NOMO-1 treated with DMSO at 0.1 percent for 48 hours (cell line): ENCODE measurements around the gene ZFPL1.

Source experiments
- DNase-seq: peaks from one replicate; lab custom pipeline; 2025; ENCODE audit not compliant: unreplicated experiment; lab: John Stamatoyannopoulos, UW

ZFPL1 gene

DNA sequence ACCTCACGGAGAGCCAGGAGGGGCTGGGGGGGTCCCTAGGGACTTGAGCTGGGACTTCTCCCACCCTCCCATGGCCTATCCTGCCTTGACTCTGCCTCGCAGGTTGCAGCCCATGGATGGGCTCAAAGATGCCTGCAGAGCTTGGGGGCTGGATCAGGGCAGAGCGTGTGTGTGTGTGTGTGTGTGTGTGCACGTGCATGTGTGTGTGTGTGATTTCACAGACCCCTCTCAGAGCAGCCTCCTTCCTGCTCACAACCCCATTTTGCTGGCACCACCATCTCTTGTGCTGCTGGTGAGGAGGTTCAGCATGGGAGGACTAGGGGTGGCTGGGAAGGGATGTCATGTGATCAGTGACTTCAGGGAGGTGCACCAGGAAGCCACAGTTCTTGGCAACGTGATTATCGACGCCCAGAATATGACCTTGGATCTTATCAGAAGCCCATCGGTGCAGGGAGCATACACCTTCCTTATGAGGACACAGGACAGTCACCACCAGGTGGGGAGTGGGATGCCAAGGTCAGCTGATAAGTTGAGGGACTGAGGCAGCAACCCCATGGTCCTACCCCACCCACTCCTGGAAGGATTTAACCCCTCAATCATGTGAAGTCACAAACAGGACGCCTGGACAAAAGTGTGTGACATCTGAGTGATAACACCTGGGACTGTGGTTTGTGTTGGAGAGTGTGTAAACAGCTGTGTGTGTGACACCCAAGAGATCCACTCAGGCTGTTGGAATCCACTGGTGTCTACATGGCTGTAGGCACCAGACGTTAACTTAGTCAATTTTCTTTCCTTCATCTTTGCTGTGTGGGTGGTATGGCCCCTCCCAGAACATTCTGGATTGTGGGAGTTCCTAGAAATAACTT is 23.8 kb upstream of the ZFPL1 start:
- no peak for DNase-seq

DNA sequence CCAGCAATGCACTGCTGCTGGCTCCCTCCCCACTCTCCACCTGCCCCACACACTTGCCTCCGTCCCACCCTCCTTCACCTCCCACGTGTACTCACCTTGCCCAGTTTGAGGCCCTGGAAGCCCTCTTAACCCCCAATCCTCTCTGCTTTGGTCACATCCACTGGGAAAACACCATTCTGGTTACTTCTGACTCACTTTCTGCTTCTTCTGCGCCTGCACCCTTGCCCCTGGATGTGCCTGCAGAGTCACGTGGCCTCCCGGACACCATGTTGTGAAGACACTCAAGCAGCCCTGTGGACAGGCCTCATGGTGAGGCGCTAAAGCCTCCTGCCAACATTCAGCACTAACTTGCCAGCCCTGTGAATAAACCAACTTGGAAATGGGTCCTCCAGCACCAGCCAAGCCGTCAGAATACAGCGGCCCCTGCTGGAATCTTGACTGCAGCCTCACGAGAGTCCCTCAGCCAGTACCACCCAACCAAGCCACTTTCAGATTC is 23.1 kb upstream of the ZFPL1 start:
- peak; percentile 35 for DNase-seq

DNA sequence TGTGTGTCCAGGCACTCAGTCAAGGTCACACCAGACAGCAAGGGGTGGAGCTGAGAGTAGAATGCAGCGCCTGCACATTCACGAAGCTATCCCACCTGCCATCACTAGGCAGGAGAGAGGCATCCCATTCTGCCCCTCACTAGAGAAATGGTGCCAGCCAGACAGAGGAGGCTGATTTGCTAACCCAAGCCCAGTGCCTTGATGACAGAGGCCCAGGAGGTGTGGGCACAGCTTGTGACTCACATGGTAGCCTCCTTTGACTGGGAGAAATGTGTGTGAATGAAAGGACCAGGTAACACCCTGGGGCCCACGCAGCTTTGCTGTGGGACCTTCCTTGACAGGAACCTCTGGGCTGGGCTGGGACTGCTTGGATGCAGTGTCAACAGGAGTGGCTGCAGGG is 20.5 kb upstream of the ZFPL1 start:
- no peak for DNase-seq

DNA sequence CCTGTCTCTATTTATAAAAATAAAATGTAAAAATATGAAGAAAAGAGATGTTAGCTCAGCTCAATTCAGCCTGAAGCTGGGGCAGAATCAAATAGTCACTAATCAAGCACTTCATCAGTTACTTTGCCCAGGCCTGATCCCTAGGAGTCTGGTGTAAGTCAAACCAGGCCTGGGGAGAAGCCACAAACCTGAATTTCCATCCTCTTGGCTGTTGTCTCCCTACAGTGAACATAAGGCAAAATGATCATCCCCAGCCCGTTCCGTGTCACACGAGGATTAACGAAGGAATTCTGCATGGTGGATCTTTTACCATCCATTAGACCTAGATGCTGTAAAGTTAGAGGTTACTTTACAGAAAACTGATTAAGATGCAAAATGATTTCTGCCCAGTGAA is 19.2 kb upstream of the ZFPL1 start:
- DNase-seq = no peak

DNA sequence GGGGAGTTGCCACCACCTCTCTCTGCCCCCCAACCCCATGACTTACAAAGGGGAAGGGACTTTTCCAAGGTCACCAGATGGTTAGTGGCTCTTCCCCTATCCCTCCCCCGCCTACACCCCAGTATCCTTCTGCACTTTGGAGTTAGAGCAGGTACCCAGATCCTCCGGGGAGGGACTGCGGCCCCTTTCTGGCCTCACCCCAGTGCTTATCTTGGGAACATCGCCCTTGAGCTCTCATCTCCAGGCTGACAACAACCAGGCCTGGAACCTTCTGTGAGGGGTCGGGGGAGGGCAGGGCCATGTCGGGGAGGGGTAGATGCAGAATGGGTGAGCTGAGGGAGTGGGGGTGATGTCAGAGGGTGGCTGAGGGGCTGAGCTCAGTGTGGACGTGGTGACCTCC is 18.2 kb upstream of the ZFPL1 start:
- DNase-seq = no peak

DNA sequence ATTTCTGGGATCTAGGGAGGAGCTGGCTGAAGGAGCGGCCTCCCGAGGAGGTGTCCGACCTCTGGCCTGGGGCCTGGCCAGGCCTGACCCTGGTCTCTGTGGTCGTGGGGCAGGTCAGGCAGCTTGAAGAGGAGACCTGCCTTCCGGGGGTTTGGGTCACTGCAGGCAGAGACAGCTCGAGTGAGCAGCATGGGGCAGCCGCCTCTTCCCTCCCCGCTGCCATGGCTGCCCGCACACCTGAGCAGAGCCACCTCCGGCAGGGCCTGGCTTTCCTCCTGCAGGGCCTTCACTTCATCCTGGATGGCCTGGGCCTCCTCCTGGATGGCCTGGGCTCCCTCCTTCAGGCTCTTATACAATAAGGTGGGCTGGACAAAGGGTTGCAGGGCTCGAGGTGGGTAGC is 17.7 kb upstream of the ZFPL1 start:
- no peak for DNase-seq

DNA sequence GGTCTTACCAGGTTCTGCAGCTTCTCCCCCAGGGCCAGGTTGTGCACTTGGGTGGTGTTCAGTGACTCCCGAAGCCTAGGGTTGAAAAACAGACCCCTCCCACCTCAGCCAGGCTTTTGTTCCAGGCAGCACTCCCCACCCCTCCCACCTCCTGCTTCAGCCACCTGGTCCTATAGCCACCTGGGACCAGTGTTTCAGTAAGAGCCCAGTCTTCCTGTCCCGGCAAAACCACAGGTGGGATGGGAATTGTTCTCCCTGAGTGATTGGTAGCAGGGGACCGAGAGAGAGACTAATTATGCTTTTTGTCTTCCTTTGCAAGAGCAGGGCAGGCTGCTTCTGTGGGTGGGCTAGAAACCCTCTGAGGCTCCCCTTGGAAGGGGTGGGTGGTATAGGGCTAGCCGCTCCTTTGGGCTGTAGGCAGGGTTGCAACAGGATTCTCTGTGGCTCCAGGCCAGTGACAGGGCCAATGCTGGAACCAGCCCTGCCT is 17.2 kb upstream of the ZFPL1 start:
- DNase-seq = no peak

DNA sequence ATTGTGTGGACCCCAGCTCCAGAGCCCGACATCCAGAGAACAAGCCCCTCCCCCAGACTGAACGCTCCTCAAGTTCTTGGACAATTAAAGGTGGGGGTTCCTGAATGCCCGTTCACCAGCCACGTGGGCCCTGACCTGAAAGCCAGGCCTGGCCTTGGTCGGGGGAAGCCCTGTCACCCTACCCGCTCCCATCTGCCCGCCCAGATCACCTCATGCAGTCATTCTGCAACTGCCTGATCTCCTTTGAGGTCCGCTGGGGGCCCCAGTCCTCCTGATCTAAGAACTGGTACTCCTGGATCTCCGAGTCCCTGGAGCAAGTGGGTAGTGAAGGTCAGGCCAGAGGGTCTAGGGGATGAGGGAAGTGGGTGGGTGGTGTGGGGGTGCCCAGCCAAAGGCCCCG is 16.6 kb upstream of the ZFPL1 start:
- no peak for DNase-seq

DNA sequence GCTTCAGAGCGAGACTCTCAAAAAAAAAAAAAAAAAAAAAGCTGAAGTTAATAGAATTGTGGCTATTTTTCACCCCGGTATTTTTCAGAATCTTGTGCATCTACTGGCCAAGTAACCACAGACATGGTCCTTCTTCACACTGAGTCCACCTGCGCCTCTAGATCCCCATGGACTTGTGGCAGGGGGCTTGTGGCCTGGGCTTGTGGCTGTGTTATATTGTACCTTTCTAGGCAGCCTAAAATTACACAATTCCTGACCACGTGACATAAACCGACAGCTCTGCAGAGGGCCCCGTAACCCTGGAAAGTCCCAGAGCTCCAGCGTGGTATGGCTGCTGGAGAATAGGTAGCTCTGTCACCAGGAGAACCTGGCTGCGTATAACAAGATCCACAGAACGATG is 14.8 kb upstream of the ZFPL1 start:
- DNase-seq = peak; percentile 64

DNA sequence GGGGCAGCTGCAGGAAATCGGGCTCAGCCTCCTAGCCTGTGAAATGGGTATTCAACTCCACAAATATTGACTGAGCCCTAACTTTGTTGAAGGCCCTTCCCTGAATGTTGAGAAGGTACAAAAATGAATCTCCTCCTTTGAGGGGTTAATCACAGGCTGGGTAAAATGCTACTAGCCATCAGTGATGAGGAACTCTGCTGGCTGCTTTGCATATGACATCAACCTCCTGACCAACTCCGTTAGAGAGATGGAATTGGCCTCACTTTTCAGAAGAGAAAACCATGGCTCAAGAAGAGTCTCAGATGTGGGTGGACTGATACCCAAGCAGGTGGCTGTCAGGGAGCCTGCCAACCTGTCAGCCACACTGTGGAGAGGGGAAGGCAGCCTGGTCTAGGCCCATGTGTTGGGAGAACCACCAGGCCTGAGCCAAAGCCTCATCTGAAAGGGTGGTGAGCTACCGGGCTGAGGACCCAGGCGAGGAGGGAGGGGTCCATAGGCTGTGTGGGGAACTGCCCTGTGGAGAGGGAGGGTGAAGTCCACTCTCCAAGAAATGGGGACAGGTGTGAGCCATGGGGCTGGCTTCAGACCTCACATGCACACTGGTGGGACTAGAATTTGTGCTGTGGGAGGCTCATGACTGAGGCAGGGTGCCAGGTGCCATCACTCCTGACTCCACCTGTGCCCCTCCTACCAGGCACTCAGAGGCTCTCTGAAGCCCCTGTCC is 12.0 kb upstream of the ZFPL1 start:
- no peak for DNase-seq

DNA sequence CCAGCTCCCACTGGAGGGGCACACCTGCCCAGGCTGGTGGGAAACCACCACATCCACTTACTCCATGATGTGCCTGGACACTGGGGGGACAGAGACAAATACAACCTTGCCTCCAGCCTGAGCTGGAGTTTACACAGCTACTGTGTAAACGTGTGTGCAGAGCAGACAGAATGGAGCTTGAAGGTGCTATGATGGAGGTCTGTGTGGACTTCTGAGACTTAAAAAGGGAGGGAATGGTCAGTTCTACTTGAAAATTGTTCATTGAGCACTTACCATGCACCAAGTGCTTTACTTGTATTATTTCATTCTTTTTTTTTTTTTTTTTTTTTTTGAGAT is 11.4 kb upstream of the ZFPL1 start:
- DNase-seq = no peak

DNA sequence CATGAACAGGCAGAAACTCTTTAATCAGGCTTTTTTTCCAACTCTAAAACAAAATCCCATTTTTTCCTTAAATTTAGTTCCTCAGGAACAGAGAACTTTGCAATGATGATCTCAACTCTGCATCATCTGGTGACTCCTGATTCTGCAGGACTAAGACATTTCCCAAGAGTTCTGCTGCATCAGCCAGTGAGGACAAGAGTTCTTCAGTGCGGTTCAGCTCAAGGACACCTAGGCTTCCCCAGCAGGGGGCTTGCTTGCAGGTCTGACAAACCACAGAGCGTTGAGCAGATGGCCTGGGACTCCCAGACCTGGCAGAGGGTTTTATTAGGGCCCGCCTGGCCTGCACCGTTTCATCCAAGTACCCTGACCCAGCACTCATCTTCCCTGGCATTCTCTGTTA is 6.6 kb upstream of the ZFPL1 start:
- DNase-seq = no peak

DNA sequence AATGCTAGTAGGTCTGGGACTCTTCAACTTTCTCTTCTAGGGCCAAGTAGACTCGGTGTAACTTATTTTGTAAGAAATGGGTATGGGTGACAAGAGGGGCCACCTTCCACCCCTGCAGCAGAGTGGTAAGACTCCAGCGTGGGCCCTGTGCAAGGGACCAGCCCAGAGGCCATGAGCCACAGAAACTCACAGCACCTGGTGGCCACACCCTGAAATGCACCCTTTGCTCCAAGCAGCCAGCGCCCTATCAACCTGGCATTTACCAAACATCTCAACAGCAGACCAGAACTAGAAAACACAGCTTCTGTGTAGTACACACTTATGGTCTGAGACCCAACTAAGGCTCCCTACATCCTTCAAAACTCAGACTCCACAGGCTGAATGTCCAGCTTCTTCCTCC is 5.9 kb upstream of the ZFPL1 start:
- peak; percentile 39 for DNase-seq

DNA sequence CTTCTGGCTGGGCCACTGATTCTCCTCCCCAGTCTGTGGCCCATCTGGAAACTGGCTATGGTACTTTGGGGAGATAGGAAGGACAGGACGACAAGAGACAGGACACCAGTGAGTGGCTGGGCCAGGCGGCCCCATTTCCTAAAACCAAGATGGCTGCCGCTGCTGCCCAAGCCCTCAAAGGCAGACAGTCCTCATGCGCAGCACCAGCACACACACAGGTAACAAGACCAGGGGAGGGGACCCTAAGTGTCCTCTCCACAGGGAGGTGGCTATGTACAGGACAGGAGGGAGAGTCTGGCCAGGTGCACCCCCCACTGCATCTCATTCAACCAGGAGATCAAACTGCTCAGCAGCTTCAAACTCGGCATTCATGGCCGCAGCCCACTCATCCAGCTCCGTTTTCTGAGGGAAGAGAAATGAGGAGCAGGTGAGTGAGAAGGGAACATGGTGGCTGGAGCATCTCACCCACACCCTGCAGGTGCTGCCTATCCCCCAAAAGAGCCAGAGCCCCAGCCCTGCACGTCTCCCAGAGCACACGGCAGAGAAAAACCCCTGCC is 5.2 kb upstream of the ZFPL1 start:
- no peak for DNase-seq

DNA sequence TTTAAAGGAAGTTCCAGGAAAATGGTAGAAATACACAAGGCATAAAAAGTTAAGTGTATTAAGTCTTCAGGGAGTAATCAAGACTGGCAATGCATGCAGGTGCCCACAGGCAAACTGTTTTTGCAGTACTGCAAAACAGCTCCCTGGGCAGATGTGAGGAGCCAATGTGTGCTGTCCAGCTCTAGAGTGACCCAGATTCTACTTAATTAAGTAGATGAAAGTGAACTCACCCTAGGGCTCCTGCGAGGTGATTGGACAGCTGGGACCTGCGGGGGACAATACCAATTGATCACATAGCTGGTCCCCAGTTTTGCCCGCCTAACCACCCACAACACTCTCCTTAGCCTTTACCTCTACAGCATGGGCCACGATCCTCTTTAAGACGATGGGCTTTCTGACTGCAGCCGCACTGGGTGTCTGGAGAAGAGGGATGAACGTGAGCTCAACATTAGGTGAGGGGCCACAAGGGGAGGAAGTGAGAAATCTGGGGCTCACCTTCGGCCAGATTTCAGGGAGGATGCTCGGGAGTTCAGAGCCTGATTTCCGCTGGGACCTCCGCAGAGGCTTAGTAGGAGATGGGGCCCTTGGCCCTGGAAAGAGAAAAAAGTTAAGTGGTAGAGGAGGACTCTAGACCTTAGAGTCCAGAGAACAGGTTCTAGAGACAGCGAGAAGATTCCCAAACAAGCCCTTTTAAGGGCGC is 738 bp upstream of the ZFPL1 start:
- DNase-seq = no peak

DNA sequence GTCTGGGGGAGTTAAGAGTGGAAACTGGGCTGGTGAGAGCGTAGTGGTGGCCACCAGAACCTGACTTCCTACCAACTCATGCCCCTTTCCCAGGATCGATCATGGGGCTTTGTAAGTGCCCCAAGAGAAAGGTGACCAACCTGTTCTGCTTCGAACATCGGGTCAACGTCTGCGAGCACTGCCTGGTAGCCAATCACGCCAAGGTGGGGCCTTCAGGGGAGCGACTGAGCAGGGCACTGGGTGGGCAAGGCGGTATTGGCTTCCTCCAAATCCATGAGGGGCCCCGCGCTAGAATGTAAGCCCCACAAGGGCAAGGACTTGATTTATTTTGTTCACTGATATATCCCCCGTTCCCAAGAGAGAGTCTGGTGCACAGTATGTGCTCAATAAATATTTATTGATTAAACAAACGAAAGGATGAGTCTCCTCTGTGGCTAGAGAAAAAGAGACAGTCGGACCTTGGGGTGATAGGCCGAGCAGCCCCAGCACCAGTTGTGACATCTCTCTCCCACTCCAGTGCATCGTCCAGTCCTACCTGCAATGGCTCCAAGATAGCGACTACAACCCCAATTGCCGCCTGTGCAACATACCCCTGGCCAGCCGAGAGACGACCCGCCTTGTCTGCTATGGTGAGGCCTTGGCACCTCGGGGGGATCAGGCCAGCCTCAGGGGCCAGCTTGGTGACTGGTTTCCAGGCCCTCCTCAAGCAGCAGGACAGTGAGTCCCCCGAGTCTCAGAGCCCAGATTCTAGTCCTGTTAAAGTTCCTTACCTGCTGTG is 765 bp downstream of the ZFPL1 start:
- no peak for DNase-seq

DNA sequence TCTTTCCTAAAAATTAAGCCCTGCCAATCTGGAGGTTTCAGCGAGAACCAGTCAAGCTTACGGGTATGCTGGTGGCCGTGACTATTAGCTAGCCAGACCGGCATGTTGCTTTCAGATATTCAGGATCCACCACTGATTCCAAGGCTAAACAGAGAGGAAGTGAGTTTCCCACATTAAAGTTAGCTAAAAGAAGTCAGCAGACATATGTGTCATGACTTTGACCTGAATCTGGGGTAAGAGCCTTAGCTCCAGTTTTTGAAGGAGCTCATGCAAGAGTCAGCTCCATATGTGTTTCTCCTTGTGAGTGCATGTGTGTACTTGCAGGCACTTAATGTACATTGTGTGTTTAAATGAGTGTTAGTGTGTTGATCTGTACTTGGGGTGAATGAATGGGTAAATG is 1.4 kb downstream of the ZFPL1 start:
- DNase-seq = no peak

DNA sequence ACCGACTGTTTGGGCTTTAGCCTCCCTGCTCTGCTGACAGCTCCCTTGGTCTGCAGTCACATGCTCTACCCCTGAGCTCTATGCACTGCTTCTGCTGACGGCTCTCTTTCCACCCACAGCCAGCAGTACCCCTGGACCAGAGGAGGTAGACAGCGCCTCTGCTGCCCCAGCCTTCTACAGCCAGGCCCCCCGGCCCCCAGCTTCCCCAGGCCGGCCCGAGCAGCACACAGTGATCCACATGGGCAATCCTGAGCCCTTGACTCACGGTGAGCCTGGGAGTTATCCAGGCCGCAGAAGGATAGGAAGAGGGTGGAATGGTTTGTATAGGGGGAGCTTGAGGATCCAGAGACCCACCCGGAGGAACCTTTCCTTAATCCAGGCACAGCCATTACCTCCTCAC is 2.8 kb downstream of the ZFPL1 start:
- no peak for DNase-seq

DNA sequence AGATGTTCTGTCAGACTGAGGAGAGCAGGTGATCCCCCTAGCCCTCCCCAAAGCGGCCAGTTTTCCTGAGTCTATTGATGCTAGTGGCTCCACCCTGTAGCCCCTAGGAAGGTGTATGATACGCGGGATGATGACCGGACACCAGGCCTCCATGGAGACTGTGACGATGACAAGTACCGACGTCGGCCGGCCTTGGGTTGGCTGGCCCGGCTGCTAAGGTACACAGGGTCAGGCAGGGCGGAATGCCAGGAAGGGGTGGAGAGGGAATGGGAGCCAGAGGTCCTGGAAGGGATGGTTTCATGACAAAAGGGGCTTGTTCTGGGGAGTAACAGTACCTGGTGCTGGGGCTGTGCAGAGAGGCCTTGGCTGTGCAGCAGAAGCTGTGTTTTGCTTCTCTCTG is 3.2 kb downstream of the ZFPL1 start:
- no peak for DNase-seq

DNA sequence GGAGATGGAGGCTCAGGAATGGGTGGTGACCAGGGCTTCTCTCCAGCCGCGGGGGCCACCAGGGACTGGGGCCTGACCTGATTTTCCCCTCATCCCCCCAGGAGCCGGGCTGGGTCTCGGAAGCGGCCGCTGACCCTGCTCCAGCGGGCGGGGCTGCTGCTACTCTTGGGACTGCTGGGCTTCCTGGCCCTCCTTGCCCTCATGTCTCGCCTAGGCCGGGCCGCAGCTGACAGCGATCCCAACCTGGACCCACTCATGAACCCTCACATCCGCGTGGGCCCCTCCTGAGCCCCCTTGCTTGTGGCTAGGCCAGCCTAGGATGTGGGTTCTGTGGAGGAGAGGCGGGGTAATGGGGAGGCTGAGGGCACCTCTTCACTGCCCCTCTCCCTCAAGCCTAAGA is 3.8 kb downstream of the ZFPL1 start:
- no peak for DNase-seq

DNA sequence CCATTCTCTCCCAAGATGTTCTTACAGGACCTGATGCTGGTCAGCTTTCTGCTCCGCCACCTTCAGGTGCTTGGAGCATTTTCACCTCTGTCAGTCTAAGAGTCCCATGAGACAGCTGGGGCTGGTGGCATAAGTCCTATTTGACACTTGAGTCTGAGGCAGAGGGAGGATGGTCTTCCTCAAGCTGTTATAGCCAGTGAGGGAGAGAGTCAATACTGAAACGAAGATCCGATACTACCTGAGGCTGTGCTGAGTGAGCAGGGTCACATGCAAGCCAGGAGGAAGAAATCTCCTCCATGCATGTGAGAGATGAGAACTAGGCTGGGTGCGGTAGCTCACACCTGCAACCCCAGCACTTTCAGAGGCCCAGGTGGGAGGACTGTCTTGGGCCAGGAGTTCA is 5.6 kb downstream of the ZFPL1 start:
- no peak for DNase-seq
